Ishikawa (cell line): ENCODE measurements around the gene PZP.

Experiments
- CEBPB ChIP-seq: IDR thresholded peaks from 2 replicates; pipeline ENCODE4 v1.6.1; 2012
- CREB1 ChIP-seq: IDR thresholded peaks from 2 replicates; pipeline ENCODE4 v1.6.1; 2012; ENCODE audit warnings: low read depth
- EGR1 ChIP-seq: IDR thresholded peaks from 2 replicates; pipeline ENCODE4 v1.6.1; 2012
- EP300 ChIP-seq: IDR thresholded peaks from 2 replicates; pipeline ENCODE4 v1.6.1; 2012; ENCODE audit warnings: borderline replicate concordance
- FOXM1 ChIP-seq: IDR thresholded peaks from 2 replicates; pipeline ENCODE4 v1.6.1; 2012; ENCODE audit warnings: low read depth, borderline replicate concordance
- MAX ChIP-seq: IDR thresholded peaks from 2 replicates; pipeline ENCODE4 v1.6.1; 2012
- NFIC ChIP-seq: IDR thresholded peaks from 2 replicates; pipeline ENCODE4 v1.6.1; 2012
- RAD21 ChIP-seq: IDR thresholded peaks from 2 replicates; pipeline ENCODE4 v1.6.1; 2012; ENCODE audit warnings: low read depth
- TAF1 ChIP-seq: IDR thresholded peaks from 2 replicates; pipeline ENCODE4 v1.6.1; 2012; ENCODE audit warnings: low read depth, mild to moderate bottlenecking
- TCF12 ChIP-seq: IDR thresholded peaks from 2 replicates; pipeline ENCODE4 v1.6.1; 2012; ENCODE audit warnings: low read depth
- TEAD4 ChIP-seq: IDR thresholded peaks from 2 replicates; pipeline ENCODE4 v1.6.1; 2012
- USF1 ChIP-seq: IDR thresholded peaks from 2 replicates; pipeline ENCODE4 v1.6.1; 2012
- YY1 ChIP-seq: IDR thresholded peaks from 2 replicates; pipeline ENCODE4 v1.6.1; 2012; ENCODE audit warnings: low read depth
- ZBTB7A ChIP-seq: IDR thresholded peaks from 2 replicates; pipeline ENCODE4 v1.6.1; 2012; ENCODE audit warnings: low read depth
- TF ChIP-seq, protein P1 (sequence below): IDR thresholded peaks from 2 replicates; pipeline ENCODE4 v1.6.1; 2012; ENCODE audit warnings: low read depth, mild to moderate bottlenecking

Gene PZP

GRCh38 chr12:9109213-9109522 is 99.0 kb downstream of the PZP start:
- TF ChIP-seq TEAD4 (no peak), ZBTB7A (no peak)

DNA sequence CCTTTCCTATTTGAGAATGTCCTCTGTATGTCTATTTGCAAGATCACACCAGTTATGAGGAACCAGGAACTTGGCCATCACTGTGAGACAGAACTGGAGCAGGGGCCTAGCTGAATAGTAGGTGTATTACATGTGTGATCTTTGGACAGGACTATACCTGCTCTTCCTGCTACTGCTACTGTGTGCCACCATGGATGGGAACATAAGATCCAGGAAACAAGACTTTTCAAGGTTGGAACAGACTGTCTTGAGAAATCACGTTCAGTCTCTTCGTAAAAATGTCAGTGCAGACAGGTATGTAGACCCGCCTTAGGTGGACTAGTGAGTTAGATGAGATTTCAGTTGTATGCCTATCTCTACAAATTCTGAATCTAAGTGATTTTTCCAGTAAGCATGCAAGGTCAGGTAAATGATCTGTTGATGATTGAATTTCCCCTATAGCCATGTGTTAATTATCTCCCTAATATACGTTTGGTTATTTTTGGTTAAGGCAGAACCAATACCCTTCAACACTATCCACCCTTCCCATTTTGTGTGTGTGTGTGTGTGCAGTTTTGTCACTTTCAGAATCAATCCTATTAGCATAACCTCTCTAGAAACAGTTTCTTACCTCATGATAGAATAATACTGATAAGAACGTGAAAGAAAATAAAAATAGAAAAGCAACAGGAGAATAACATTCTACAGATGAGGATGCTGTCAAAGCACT is 99.5 kb downstream of the PZP start:
- TF ChIP-seq CREB1 (no peak), FOXM1 (no peak), CEBPB (no peak), YY1 (no peak), TAF1 (no peak), TCF12 (no peak), MAX (no peak), EGR1 (no peak), TEAD4 (no peak), RAD21 (no peak), EP300 (no peak), USF1 (no peak), NFIC (no peak)
- TF ChIP-seq, protein P1, sequence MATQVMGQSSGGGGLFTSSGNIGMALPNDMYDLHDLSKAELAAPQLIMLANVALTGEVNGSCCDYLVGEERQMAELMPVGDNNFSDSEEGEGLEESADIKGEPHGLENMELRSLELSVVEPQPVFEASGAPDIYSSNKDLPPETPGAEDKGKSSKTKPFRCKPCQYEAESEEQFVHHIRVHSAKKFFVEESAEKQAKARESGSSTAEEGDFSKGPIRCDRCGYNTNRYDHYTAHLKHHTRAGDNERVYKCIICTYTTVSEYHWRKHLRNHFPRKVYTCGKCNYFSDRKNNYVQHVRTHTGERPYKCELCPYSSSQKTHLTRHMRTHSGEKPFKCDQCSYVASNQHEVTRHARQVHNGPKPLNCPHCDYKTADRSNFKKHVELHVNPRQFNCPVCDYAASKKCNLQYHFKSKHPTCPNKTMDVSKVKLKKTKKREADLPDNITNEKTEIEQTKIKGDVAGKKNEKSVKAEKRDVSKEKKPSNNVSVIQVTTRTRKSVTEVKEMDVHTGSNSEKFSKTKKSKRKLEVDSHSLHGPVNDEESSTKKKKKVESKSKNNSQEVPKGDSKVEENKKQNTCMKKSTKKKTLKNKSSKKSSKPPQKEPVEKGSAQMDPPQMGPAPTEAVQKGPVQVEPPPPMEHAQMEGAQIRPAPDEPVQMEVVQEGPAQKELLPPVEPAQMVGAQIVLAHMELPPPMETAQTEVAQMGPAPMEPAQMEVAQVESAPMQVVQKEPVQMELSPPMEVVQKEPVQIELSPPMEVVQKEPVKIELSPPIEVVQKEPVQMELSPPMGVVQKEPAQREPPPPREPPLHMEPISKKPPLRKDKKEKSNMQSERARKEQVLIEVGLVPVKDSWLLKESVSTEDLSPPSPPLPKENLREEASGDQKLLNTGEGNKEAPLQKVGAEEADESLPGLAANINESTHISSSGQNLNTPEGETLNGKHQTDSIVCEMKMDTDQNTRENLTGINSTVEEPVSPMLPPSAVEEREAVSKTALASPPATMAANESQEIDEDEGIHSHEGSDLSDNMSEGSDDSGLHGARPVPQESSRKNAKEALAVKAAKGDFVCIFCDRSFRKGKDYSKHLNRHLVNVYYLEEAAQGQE = no peak

DNA sequence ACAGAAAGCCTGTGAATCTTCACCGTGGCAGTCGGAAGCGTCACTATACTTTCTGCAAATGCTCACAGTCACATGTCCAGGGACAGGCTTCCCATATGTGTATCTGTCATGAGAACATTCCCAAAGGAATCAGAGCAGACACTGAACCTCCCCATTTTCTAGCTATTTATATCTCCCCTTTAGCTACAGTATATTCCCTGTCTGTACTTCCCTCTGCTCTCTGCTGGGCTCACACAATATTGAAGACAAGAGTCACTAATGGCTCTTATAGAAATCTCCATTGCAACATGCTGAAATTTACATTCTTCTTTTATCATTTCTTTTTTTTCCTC is 100.7 kb downstream of the PZP start:
- TF ChIP-seq TCF12 (no peak), TEAD4 (no peak)
- TF ChIP-seq, protein P1 = no peak

GRCh38 chr12:9106610-9107541 is 101.3 kb downstream of the PZP start:
- TF ChIP-seq, protein P1 = no peak
- no peak for TF ChIP-seq EP300
- TF ChIP-seq FOXM1 = no peak

- no peak for TF ChIP-seq TEAD4
- TF ChIP-seq NFIC = no peak
- no peak for TF ChIP-seq USF1
- TF ChIP-seq EP300 = no peak
- TF ChIP-seq TCF12 = no peak
- TF ChIP-seq FOXM1 = no peak
- no peak for TF ChIP-seq ZBTB7A
- no peak for TF ChIP-seq MAX
- TF ChIP-seq CEBPB = no peak
- TF ChIP-seq, protein P1 = no peak
- TF ChIP-seq YY1 = no peak
- TF ChIP-seq EGR1 = no peak
- no peak for TF ChIP-seq RAD21
- TF ChIP-seq CREB1 = no peak
- no peak for TF ChIP-seq TAF1
Measured at GRCh38 chr12:9106067-9106466, 102.1 kb downstream of the PZP start.
